ENCODE data around the gene FAM72A.

DNA sequence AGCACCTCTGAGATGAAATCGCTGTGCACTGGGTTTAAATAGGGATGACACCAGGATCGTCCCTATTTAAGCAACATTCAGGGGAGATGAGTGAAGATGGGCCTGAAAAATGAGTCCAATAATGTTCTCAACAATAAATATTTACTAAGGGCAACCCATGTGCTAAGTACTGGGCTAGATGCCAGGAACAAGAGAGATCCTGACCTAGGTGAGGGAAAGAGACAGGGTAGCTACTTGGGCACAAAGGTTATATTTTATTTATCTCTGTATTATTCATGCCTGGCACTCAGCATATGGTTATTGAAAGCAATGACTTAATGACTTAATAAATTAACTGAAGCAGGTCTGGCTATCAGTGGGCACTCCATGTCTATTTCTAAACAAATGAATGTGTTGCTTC lies 58.0 kb downstream of the FAM72A start:
- TF ChIP-seq, protein P1, sequence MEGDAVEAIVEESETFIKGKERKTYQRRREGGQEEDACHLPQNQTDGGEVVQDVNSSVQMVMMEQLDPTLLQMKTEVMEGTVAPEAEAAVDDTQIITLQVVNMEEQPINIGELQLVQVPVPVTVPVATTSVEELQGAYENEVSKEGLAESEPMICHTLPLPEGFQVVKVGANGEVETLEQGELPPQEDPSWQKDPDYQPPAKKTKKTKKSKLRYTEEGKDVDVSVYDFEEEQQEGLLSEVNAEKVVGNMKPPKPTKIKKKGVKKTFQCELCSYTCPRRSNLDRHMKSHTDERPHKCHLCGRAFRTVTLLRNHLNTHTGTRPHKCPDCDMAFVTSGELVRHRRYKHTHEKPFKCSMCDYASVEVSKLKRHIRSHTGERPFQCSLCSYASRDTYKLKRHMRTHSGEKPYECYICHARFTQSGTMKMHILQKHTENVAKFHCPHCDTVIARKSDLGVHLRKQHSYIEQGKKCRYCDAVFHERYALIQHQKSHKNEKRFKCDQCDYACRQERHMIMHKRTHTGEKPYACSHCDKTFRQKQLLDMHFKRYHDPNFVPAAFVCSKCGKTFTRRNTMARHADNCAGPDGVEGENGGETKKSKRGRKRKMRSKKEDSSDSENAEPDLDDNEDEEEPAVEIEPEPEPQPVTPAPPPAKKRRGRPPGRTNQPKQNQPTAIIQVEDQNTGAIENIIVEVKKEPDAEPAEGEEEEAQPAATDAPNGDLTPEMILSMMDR (IDR thresholded peaks at IDR 0.05) = no peak
- TF ChIP-seq POLR2A (IDR thresholded peaks at IDR 0.05) = no peak
